Brain microvascular endothelial cell (primary cell): ENCODE measurements around the gene MARCKS.

Experiments
- DNase-seq: peaks from one replicate; pipeline ENCODE4 v3.0.0-alpha.2; 2020
- H3K27ac ChIP-seq: fragments of 250-450 bp; sonication (Bioruptor Pico); 2 replicates; pipeline ENCODE4 v1.5.1; 2020; ENCODE audit warnings: mild to moderate bottlenecking, moderate library complexity
- H3K27me3 ChIP-seq: fragments of 250-450 bp; sonication (Bioruptor Pico); replicated peaks from 2 replicates; pipeline ENCODE4 v1.5.1; 2020; ENCODE audit warnings: mild to moderate bottlenecking
- H3K36me3 ChIP-seq: fragments of 250-450 bp; sonication (Bioruptor Pico); replicated peaks from 2 replicates; pipeline ENCODE4 v1.5.1; 2020; ENCODE audit warnings: mild to moderate bottlenecking
- H3K4me3 ChIP-seq: 2 replicates; pipeline ENCODE4 v1.5.1; 2011; ENCODE audit warnings: low read depth, mild to moderate bottlenecking, control low read depth, low read length, moderate library complexity
- in situ Hi-C: cut with HindIII; loops from 2 replicates; pipeline ENCODE4 v1.10.0; 2017; ENCODE audit warnings: low sequenced_read_pairs, low pct_ligation_motif_present
- TF ChIP-seq, protein P1 (sequence below): IDR thresholded peaks from 2 replicates; pipeline ENCODE4 v1.5.1; 2011; ENCODE audit warnings: low read depth, mild to moderate bottlenecking, moderate library complexity, low read length, control low read depth, inconsistent platforms; ENCODE audit errors: missing control alignments

The MARCKS gene

DNA sequence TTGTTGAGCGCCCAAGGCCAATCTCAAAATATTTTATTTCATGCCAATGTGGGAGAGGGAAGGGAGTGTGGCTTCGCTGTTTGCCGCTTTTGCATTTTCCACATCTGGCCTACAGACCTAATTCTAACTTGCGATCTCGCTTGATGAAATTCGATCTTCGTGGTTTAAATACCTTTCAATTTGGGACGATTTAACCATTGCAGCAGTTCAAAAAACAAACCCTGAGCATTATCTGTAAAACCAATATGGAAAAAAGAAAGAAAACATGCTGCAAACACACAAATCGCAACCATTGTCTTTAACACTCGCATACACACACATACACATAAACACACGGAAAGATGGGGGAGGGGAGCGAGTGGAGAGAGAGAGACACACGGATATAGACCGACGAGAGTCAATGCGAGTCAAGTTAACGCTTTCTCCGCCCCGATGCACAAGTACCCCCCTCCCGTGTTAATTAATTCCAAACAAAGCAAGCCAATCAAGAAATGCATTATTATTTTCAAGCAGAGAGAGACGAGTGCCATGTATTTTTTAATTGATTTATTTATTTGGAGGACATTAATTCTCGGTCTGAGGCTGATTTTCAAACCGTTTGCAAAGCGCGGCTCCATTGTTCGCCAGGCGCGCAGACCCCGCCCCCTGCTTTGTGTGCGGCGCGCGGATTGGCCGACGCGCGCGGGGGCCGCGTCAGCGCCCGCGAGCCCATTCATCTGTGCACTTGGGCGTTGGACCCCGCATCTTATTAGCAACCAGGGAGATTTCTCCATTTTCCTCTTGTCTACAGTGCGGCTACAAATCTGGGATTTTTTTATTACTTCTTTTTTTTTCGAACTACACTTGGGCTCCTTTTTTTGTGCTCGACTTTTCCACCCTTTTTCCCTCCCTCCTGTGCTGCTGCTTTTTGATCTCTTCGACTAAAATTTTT lies at the start of gene MARCKS:
Gene MARCKS, plus strand, starts transcription at position 721 of the 931 bp plus-strand sequence. CDS start 401 bp downstream, outside the sequence.
- in situ Hi-C loops = no loop called here
- H3K36me3 ChIP-seq = peaks cover 26% of the 10 kb centered on the region
- DNase-seq = peak; percentile 89

DNA sequence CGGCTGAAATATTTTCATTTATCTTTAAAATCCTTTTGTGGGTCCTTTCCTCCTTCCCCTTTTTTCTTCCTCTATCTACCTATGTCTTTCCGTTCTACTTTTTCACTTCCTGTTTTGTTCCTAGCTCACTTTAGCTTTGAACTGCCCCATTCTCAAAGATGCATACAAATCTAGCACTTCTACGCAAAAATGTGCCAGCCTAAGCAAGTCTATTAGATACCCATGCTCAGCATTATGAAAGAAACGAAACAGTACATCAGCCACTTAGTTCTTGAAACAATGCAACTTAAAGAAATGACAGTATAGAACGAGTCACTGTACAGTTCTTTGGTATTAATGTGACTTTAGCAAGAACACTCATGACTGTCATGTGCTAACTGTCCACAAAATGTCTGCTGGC lies 47.3 kb upstream of the MARCKS start:
- TF ChIP-seq, protein P1, sequence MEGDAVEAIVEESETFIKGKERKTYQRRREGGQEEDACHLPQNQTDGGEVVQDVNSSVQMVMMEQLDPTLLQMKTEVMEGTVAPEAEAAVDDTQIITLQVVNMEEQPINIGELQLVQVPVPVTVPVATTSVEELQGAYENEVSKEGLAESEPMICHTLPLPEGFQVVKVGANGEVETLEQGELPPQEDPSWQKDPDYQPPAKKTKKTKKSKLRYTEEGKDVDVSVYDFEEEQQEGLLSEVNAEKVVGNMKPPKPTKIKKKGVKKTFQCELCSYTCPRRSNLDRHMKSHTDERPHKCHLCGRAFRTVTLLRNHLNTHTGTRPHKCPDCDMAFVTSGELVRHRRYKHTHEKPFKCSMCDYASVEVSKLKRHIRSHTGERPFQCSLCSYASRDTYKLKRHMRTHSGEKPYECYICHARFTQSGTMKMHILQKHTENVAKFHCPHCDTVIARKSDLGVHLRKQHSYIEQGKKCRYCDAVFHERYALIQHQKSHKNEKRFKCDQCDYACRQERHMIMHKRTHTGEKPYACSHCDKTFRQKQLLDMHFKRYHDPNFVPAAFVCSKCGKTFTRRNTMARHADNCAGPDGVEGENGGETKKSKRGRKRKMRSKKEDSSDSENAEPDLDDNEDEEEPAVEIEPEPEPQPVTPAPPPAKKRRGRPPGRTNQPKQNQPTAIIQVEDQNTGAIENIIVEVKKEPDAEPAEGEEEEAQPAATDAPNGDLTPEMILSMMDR = no peak

More for the DNA sequence above, at the start of gene MARCKS:
- H3K27ac ChIP-seq = peak within 1 kb of the TSS; percentile 99
- H3K4me3 ChIP-seq = peak within 1 kb of the TSS; percentile 100
- TF ChIP-seq, protein P1 = no peak
- H3K27me3 ChIP-seq = no peaks in the 10 kb centered on the region

GRCh38 chr6:113813142-113813541 lies 44.0 kb upstream of the MARCKS start:
- Histone ChIP-seq H3K36me3 (no peaks in the 10 kb centered on the region), H3K4me3 (no peak overlapping the region), H3K27ac (peak overlapping the region; percentile 73), H3K27me3 (no peaks in the 10 kb centered on the region)
- TF ChIP-seq, protein P1 = no peak
- DNase-seq = peak; percentile 59
- in situ Hi-C loops = no loop called here

More for the DNA sequence above, 47.3 kb upstream of the MARCKS start:
- H3K4me3 ChIP-seq = no peak overlapping the region
- no peaks in the 10 kb centered on the region for H3K27me3 ChIP-seq
- H3K27ac ChIP-seq = no peak overlapping the region
- in situ Hi-C loops = no loop called here
- no peak for DNase-seq
- no peaks in the 10 kb centered on the region for H3K36me3 ChIP-seq

GRCh38 chr6:113818578-113818977 lies 38.6 kb upstream of the MARCKS start:
- DNase-seq = no peak
- TF ChIP-seq, protein P1 = no peak
- in situ Hi-C loops = no loop called here
- no peaks in the 10 kb centered on the region for H3K27me3 ChIP-seq
- no peak overlapping the region for H3K27ac ChIP-seq
- no peak overlapping the region for H3K4me3 ChIP-seq
- H3K36me3 ChIP-seq = no peaks in the 10 kb centered on the region

- in situ Hi-C loops = no loop called here
Observed at GRCh38 chr6:113819169-113819830, 37.8 kb upstream of the MARCKS start.

More at GRCh38 chr6:113819169-113819830, 37.8 kb upstream of the MARCKS start:
- TF ChIP-seq, protein P1 = no peak
- Histone ChIP-seq H3K36me3 (no peaks in the 10 kb centered on the region), H3K27ac (no peak overlapping the region), H3K27me3 (no peaks in the 10 kb centered on the region), H3K4me3 (no peak overlapping the region)
- DNase-seq = no peak
